ENCODE results near the gene CNST.
"Not testable (repeated sequence)": the region's sequence is repeated elsewhere in the genome, so short reads cannot be mapped to it uniquely, and the experiment has no call there.

CNST gene

DNA sequence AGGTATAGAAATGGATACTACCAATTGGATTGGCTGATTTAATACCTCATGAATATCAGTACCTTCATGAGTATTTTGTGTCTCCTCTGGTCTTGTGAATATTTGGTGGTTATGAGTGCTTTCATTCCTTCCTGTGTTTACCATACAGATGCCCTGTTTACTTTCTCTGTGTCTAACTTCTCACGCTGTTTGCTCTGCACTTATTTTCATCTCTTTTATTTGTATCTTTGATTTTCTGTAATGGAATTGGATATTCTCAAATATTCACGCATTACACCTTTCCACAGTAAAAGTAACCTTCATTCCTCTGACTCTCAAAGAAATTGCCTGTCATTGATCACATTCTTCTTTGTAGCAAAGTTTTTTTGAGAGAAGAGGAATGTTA is 16.8 kb downstream of the CNST start:
- Histone ChIP-seq H3K27me3 (ENCODE audit: insufficient read depth, low read depth, severe bottlenecking) (no peaks in the 10 kb centered on the region), H3K4me3 (ENCODE audit: low read depth, low read length) (no peak overlapping the region), H3K9me3 (ENCODE audit: severe bottlenecking) (no peaks in the 10 kb centered on the region), H3K27ac (no peak overlapping the region), H3K36me3 (no peaks in the 10 kb centered on the region; the same call in 1 of the 2 replicates)
- TF ChIP-seq, protein P1, sequence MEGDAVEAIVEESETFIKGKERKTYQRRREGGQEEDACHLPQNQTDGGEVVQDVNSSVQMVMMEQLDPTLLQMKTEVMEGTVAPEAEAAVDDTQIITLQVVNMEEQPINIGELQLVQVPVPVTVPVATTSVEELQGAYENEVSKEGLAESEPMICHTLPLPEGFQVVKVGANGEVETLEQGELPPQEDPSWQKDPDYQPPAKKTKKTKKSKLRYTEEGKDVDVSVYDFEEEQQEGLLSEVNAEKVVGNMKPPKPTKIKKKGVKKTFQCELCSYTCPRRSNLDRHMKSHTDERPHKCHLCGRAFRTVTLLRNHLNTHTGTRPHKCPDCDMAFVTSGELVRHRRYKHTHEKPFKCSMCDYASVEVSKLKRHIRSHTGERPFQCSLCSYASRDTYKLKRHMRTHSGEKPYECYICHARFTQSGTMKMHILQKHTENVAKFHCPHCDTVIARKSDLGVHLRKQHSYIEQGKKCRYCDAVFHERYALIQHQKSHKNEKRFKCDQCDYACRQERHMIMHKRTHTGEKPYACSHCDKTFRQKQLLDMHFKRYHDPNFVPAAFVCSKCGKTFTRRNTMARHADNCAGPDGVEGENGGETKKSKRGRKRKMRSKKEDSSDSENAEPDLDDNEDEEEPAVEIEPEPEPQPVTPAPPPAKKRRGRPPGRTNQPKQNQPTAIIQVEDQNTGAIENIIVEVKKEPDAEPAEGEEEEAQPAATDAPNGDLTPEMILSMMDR (IDR thresholded peaks at IDR 0.05; ENCODE audit: low read depth, low read length), result no peak
- no peak for DNase-seq

DNA sequence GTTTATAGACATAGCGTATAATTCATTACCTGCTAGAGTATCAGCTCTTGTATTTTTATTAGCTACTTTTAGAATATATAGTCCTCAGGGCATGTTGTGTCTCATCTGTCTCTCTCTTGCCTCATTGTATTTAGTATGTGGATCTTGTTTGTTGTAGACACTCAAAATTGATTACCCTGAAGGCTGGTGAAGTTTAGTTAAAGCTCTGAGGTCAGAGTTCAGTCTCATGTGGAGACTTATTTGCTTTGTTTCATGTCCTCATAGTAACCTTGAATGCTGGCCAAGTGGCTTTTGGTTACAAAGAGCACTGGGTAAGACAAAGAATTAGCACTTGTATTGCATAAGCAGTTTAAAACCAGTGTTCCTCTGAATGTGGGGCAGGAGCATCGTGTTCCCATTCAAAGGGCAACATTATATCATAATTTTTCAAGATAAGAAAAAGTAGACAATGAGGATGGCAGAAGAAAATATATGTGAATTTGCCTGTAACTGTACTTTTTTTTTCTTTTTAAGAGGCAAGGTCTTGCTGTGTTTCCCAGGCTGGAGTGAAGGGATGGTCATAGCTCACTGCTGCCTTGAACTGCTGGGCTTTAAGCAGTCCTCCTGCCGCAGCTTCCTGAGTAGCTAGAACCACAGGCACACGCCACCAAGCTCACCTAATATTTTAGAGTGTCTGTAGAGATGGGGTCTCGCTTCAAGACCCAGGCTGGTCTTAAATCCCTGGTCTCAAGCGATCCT is 17.4 kb downstream of the CNST start:
- Histone ChIP-seq H3K36me3 (no peaks in the 10 kb centered on the region; the same call in 1 of the 2 replicates), H3K27me3 (ENCODE audit: insufficient read depth, low read depth, severe bottlenecking) (no peaks in the 10 kb centered on the region), H3K9me3 (ENCODE audit: severe bottlenecking) (no peaks in the 10 kb centered on the region), H3K4me3 (ENCODE audit: low read depth, low read length) (no peak overlapping the region), H3K27ac (no peak overlapping the region)
- TF ChIP-seq, protein P1 (IDR thresholded peaks at IDR 0.05; ENCODE audit: low read depth, low read length), result no peak
- no peak for DNase-seq

DNA sequence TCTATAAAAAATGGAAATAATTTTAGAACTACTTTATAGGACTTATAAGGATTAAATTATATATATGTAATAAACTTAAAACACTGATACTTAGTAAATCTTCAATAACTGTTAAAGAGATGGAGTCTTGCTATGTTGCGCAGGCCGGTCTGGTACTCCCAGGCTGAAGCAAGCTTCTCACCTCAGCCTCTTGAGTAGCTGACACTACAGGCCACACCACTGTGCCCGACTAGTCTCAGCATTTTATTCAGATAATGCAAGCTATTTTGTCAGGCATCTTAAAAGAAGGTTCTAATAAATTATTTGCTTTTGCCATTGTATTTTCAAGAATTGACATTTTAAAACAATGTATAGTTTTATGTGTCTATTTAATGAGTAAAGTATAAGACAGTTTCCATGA is 20.8 kb downstream of the CNST start:
- no peak for DNase-seq
- H3K4me3 ChIP-seq (ENCODE audit: low read depth, low read length), result no peak overlapping the region
- no peak overlapping the region for H3K27ac ChIP-seq
- TF ChIP-seq, protein P1 (IDR thresholded peaks at IDR 0.05; ENCODE audit: low read depth, low read length), result no peak
- peaks cover 5% of the 10 kb centered on the region; the same call in 1 of the 2 replicates for H3K36me3 ChIP-seq
- no peaks in the 10 kb centered on the region for H3K9me3 ChIP-seq (ENCODE audit: severe bottlenecking)
- no peaks in the 10 kb centered on the region for H3K27me3 ChIP-seq (ENCODE audit: insufficient read depth, low read depth, severe bottlenecking)

DNA sequence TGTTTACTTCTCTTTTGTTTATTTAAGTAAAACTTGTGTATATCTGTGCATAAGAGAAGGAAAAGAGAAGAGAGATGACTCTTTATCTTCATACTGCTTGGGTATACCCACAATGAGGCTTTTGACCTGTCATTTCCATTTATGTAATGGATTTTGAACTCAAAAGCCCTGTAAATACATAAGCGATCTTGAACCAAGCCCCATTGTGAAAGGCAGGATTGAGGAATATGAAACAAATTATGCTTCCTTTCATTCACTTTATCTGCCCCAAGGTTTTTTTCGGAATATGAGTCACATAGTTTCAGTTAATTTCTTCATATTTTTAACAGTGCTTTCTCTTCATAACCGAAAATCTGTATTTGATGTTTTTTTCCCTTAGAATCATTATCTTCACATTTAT is 21.4 kb downstream of the CNST start:
- Histone ChIP-seq H3K27me3 (ENCODE audit: insufficient read depth, low read depth, severe bottlenecking) (no peaks in the 10 kb centered on the region), H3K27ac (no peak overlapping the region), H3K36me3 (peaks cover 10% of the 10 kb centered on the region), H3K9me3 (ENCODE audit: severe bottlenecking) (no peaks in the 10 kb centered on the region), H3K4me3 (ENCODE audit: low read depth, low read length) (no peak overlapping the region)
- TF ChIP-seq, protein P1 (IDR thresholded peaks at IDR 0.05; ENCODE audit: low read depth, low read length), result no peak
- DNase-seq, result no peak

DNA sequence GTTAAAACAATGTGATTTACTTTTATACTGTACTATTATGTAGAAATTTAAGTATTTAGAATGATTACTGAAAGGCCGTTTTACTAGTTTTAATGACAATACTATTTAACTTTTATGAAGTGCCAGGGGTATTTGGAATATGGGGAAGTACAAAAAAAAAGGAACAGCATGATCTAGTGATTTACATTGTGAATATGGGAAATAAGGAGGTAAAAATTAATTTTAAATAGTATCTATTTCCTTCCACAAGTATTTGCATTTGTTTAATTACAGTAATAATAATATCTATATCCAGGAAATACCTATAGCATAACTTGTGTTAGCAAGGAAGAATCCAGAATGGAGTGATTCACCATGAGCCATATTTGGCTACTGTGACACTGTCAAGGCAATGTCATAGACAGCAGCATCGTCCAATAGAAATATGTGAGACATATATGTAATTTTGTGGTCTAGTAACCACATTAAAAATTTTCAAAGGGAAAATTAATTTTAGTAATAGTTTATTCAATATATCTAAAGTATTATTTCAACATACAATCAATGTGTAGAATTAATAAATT is 22.0 kb downstream of the CNST start:
- no peak overlapping the region for H3K27ac ChIP-seq
- DNase-seq, result no peak
- peaks cover 10% of the 10 kb centered on the region for H3K36me3 ChIP-seq
- TF ChIP-seq, protein P1 (IDR thresholded peaks at IDR 0.05; ENCODE audit: low read depth, low read length), result no peak
- H3K4me3 ChIP-seq (ENCODE audit: low read depth, low read length), result no peak overlapping the region
- no peaks in the 10 kb centered on the region for H3K9me3 ChIP-seq (ENCODE audit: severe bottlenecking)
- no peaks in the 10 kb centered on the region for H3K27me3 ChIP-seq (ENCODE audit: insufficient read depth, low read depth, severe bottlenecking)

DNA sequence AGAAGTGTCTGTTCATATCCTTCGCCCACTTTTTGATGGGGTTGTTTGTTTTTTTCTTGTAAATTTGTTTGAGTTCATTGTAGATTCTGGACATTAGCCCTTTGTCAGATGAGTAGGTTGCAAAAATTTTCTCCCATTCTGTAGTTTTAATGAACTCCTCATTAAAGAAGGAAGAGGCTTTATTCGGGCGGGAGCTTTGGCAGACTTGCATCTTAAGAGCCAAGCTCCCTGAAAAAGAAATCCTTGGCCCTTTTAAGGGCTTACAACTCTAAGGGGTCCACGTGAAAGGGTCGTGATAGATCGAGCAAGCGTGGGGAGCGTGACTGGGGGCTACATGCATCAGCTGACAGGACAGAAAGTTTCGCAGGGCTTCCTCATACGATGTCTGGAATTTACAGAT is 23.7 kb downstream of the CNST start:
- H3K9me3 ChIP-seq (ENCODE audit: severe bottlenecking); H3K4me3 ChIP-seq (ENCODE audit: low read depth, low read length); DNase-seq; H3K27ac ChIP-seq; H3K27me3 ChIP-seq (ENCODE audit: insufficient read depth, low read depth, severe bottlenecking): not testable (repeated sequence)
- H3K36me3 ChIP-seq, result peaks cover 25% of the 10 kb centered on the region
